VCaP (cell line): ENCODE measurements around the gene NUTM2F.

Experiments used
- H3K27ac ChIP-seq: fragments of 450-650 bp; 2 replicates; pipeline ENCODE4 v1.5.1; 2017
- TF ChIP-seq, protein P1 (sequence below): fragments of 450-650 bp; conservative IDR thresholded peaks from 2 replicates; pipeline ENCODE4 v1.5.1; 2017; ENCODE audit warnings: mild to moderate bottlenecking, moderate library complexity

The NUTM2F gene

DNA sequence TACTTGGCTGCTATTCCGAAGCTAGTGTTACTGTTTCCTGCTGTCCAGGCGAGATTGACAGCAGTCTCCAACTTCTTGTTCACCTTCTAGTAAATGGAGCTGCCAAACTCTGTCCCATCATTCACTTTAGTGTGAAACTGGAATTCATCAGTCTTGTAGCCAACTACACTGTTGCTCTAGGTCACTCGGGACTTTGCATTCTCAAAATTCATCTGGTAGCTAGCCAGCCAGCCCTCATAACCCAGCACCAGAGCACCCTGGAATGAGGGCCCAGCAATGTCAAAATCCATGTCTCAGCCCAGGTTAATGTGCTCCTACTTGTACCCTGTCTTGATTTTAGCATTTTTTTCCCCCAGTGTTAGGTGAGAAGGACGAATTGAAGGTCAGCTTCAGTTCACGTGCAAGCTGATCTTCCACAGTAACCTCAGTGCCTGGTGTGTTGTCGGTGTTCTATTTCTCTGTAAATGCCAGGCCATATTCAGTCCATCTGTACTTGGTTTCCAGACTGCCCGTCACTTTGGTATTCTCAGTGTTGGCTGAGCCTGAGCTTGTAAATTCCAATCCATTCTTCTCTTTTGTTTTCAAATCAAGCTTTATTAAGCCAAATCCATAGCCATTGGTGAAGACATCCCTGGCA lies 40.4 kb downstream of the NUTM2F start:
- H3K27ac ChIP-seq: no peak overlapping the region
- TF ChIP-seq, protein P1, sequence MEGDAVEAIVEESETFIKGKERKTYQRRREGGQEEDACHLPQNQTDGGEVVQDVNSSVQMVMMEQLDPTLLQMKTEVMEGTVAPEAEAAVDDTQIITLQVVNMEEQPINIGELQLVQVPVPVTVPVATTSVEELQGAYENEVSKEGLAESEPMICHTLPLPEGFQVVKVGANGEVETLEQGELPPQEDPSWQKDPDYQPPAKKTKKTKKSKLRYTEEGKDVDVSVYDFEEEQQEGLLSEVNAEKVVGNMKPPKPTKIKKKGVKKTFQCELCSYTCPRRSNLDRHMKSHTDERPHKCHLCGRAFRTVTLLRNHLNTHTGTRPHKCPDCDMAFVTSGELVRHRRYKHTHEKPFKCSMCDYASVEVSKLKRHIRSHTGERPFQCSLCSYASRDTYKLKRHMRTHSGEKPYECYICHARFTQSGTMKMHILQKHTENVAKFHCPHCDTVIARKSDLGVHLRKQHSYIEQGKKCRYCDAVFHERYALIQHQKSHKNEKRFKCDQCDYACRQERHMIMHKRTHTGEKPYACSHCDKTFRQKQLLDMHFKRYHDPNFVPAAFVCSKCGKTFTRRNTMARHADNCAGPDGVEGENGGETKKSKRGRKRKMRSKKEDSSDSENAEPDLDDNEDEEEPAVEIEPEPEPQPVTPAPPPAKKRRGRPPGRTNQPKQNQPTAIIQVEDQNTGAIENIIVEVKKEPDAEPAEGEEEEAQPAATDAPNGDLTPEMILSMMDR: no peak

DNA sequence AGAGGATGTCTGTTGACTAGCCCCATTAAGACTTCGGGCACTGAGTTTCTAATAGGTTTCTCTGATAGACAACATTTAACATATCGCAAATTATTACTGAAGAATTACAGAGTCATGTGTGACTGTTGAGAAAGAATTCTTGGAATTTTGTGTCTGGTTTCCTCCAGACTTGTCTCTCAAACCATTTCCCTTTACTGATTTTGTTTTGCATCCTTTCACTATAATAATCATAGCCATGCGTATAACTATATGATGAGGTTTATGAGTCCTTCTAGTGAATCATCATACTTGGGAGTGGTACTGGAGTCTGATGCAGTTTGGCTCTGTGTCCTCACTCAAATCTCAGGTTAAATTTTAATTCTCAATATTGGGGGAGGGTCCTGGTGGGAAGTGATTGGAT lies 42.3 kb downstream of the NUTM2F start:
- H3K27ac ChIP-seq: no peak overlapping the region
- TF ChIP-seq, protein P1: no peak

DNA sequence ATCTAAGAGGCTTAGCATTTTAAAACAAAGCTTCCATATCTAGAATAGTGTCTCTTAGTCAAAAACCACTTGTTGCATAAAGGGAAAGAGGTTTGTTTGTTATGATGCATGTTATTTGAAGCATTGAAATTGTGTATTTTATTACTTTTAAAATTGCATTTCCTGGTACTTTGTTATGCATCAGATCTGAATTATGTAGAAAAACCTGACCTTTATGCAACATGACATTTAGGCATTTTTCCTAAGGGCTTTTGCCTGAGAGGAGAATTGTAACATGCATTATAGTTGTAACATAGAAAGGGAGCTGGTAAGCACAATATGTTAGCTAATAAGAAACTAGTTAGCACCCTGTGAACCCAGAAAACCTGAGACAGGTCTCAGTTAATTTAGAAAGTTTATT lies 47.3 kb downstream of the NUTM2F start:
- no peak overlapping the region for H3K27ac ChIP-seq
- TF ChIP-seq, protein P1: no peak

DNA sequence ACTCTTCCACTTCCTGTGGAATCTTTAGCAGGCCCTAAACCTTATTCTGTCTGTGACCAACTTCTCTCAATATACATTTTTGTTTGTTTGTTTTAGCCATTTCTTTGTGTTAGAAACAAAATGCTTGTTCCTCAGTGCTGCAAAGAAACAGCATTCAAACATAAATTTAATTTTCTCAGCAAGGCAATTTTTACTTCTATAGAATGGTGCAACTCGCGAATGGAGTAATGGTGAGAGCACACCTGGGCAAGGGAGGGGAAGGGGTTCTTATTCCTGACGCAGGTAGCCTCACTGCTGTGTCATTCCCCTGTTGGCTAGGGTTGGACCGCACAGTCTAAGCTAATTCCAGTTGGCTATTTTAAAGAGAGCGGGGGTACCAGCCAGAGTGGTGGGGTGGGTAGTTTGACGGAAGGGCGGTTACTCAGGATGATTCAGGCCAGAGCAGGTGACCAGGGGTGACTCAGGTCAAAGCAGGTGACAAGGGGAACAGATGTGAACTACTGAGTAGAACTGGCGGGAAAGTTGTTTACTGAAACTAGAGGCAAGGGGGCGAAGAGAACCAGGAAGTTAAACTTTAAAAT lies 47.9 kb downstream of the NUTM2F start:
- TF ChIP-seq, protein P1: no peak
- H3K27ac ChIP-seq: no peak overlapping the region

DNA sequence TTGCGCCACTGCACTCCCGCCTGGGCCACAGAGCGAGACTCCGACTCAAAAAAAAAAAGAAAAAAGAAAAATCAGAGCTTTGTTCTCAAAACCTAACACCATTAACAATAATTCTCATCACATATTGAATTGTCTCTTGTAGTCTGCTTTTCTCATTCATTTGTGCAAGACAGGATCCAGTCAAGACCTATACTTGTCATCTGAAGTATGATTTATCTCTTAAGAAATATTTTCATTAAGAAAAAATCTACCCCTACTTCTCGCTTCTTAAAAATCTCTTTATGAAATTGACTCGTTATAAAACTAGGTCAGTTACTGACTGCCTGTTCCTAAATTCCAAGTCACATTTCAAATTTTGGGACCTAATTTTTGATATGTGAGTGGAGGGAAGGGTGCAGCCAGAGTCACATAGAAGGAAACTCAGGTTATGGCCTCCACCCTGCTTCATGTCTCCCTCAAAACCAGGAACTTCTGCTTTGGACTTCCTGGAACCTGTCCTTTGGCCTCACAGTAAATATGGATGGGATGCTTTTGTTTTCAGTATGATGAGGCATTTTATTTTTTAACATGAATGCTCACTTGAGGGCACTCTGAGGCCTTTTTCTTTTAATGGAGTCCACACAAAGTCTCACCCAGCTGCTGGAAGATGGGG lies 50.4 kb downstream of the NUTM2F start:
- no peak overlapping the region for H3K27ac ChIP-seq
- TF ChIP-seq, protein P1: no peak

DNA sequence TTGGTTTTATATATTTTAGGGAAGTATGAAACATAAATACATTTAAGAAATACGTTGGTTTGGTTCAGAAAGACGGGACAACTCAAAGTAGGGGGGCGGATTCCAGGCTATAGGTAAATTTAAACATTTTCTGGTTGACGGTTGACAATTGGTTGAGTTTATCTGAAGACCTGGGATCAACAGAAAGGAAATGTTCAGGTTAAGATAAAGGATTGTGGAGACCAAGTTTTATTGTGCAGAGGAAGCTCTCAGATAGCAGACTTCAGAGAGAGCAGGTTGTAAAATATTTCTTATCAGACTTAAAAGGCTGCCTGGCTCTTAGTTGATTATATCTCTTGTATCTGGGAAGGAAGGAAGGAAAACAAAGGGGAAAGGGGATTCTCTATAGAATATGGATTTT lies 51.4 kb downstream of the NUTM2F start:
- H3K27ac ChIP-seq: peak overlapping the region; percentile 48; the same call in 1 of the 2 replicates

DNA sequence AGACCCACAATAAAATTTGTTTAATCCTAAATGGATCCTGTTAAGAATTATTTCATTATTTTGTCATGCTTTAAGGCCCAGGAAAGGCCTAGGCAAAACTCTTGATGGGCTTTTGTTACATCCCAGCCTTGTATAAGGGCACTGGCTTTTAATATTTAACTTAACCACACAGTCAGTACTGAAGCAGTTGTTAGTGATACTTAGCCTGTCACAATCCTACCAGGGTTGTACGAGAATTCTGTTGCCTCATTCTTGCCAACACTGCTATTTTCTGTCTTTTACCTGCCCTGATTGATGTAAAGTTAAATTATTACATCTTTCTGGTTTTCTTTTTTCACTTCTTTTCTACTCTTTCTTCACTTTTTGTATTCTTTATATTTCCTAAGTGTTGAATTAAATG lies 58.4 kb downstream of the NUTM2F start:
- TF ChIP-seq, protein P1: no peak

DNA sequence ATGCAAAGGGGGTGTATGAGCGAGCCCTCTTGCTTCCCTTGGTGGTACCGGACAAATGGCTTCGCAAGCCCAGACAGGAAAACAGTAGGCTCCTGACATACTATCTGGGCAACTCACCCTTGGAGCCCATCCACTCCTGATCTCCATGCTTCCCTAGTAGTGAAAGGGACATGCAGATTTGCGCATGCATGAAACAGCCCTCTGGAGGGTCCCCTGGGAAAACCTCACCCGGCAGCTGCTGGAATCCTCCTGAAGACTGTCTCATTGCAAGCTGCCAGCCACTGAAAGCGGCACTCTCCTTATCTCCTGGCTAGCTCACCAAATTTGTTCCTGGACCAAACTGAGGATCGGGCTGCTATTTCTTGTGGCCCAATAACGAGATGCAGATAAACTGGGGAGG lies 59.2 kb downstream of the NUTM2F start:
- H3K27ac ChIP-seq: no peak overlapping the region
- TF ChIP-seq, protein P1: no peak

More for the DNA sequence above, 58.4 kb downstream of the NUTM2F start:
- no peak overlapping the region for H3K27ac ChIP-seq
